Panc1 (cell line): Measurements from ENCODE around the gene RAB15. TPM values are rescaled to one million over a fixed set of nuclear protein-coding genes. Genes with fewer than 3 reads are reported as not detected.
A peak's percentile ranks its signal among the peaks of the same experiment; 100 is the strongest.

Experiments
- ATAC-seq: fragments of 200-7000 bp; cut with Tn5 transposase; 2 replicates; pipeline ENCODE4 v1.9.1; 2020; ENCODE audit warnings: mild to moderate bottlenecking, moderate library complexity
- BruUV-seq: library from RNA; stranded (reverse); fragments of 400-500 nt; replicated peaks from 2 replicates; lab custom pipeline; 2021; lab: Mats Ljungman, UMichigan
- CTCF ChIA-PET: fragments of 300-600 bp; sonication (Branson Sonifier 250); formaldehyde crosslinking; loops from one replicate; lab custom pipeline; 2022; ENCODE audit warnings: antibody characterized with exemption; lab: Charles Lee
- POLR2A ChIA-PET: fragments of 300-600 bp; sonication (Branson Sonifier 250); formaldehyde crosslinking; loops from one replicate; lab custom pipeline; 2022; ENCODE audit warnings: antibody characterized with exemption; lab: Charles Lee
- DNase-seq: peaks from one replicate; pipeline ENCODE4 v3.0.0-alpha.2; 2010; ENCODE audit warnings: low read depth, low spot score
- H3K27ac ChIP-seq: 2 replicates; pipeline ENCODE4 v1.5.1; 2011; ENCODE audit warnings: mild to moderate bottlenecking, low read length, inconsistent platforms
- H3K27me3 ChIP-seq: fragments of 200-500 bp; sonication (Bioruptor generic); 2 replicates; pipeline ENCODE4 v1.6.0; 2014; ENCODE audit warnings: low read length, inconsistent platforms; ENCODE audit not compliant: control insufficient read depth, insufficient read depth
- H3K36me3 ChIP-seq: fragments of 200-500 bp; sonication (Bioruptor generic); 2 replicates; pipeline ENCODE4 v1.5.1; 2014; ENCODE audit warnings: inconsistent platforms, mild to moderate bottlenecking, low read length, moderate library complexity; ENCODE audit not compliant: control insufficient read depth, insufficient read depth
- H3K4me1 ChIP-seq: 2 replicates; pipeline ENCODE4 v1.5.1; 2011; ENCODE audit warnings: inconsistent platforms, mild to moderate bottlenecking, low read length, moderate library complexity; ENCODE audit not compliant: control insufficient read depth, insufficient read depth
- H3K4me3 ChIP-seq, 2 experiments: 2 replicates each; pipeline ENCODE4 v1.5.1; 2011 to 2012; ENCODE audit warnings: low read depth in 2 of 2, low read length in 2 of 2, mild to moderate bottlenecking in 2 of 2, inconsistent platforms in 1 of 2, moderate library complexity in 1 of 2
- H3K9me3 ChIP-seq: fragments of 200-500 bp; sonication (Bioruptor generic); 2 replicates; pipeline ENCODE4 v1.5.1; 2014; ENCODE audit warnings: low read depth, mild to moderate bottlenecking, inconsistent platforms, low read length, moderate library complexity; ENCODE audit not compliant: control insufficient read depth, insufficient read depth
- CTCF ChIP-seq: fragments of 450-650 bp; IDR thresholded peaks from 2 replicates; pipeline ENCODE4 v1.5.1; 2017; ENCODE audit warnings: mild to moderate bottlenecking
- POLR2AphosphoS5 ChIP-seq: IDR thresholded peaks from 2 replicates; pipeline ENCODE4 v1.6.1; 2012; ENCODE audit warnings: mild to moderate bottlenecking, low read depth, low read length, moderate library complexity
- SIN3A ChIP-seq: IDR thresholded peaks from 2 replicates; pipeline ENCODE4 v1.6.1; 2012; ENCODE audit warnings: low read depth, mild to moderate bottlenecking, low read length, moderate library complexity, borderline replicate concordance; ENCODE audit not compliant: insufficient read depth
- TCF7L2 ChIP-seq: IDR thresholded peaks from 2 replicates; pipeline ENCODE4 v1.6.1; 2011; ENCODE audit warnings: mild to moderate bottlenecking, low read depth, low read length, inconsistent platforms
- in situ Hi-C: cut with HindIII; loops from 2 replicates; pipeline ENCODE4 v1.10.0; 2016; ENCODE audit warnings: low sequenced_read_pairs, low pct_unique_long_range_greater_than_20kb
- intact Hi-C: fragments of 100-400 bp; cut with micrococcal nuclease; formaldehyde crosslinking; loops from one replicate; pipeline ENCODE4 v1.10.0; 2022; ENCODE audit not compliant: unreplicated experiment
- total RNA-seq: library from RNA; stranded (reverse); gene quantifications from one replicate; pipeline ENCODE4 v1.2.1, GENCODE V29; 2021; ENCODE audit not compliant: unreplicated experiment
- TF ChIP-seq, protein P1 (sequence below), 2 experiments: IDR thresholded peaks; 2 replicates each; pipeline ENCODE4 v1.6.1; 2011 to 2012; ENCODE audit warnings: low read depth in 2 of 2, control low read depth in 1 of 2, low read length in 1 of 2, mild to moderate bottlenecking in 1 of 2, moderate library complexity in 1 of 2; ENCODE audit not compliant: insufficient read depth in 1 of 2

The RAB15 gene
- total RNA-seq, 1 experiment from 2014 or later: 6.0 TPM

DNA sequence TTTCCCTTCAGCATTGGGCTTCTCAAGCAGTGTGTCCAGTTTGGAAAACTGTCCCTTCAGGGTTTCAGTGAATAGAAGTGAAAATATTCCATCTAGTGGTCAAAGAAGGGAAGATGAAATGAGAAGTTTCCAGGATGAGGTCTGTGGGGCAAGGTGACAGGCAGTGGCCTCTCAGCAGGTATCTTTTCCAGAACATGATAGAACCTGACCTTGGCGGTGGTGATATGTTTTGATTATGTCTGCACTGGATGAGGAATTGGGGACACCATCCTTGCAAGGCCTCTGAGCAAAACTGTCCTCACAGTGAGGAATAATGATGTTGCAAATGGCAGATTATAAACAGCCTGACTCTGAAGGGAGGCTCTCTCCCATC lies 34.3 kb downstream of the RAB15 start:
- H3K27ac ChIP-seq: no peak overlapping the region
- no peaks in the 10 kb centered on the region for H3K4me1 ChIP-seq
- CTCF ChIA-PET: no interaction called here
- H3K9me3 ChIP-seq: no peaks in the 10 kb centered on the region
- no TSS peak for BruUV-seq
- ATAC-seq: no peak
- in situ Hi-C loops (no loop called here), intact Hi-C loops (no loop called here)
- DNase-seq: no peak
- peaks cover 12% of the 10 kb centered on the region; the same call in 1 of the 2 replicates for H3K36me3 ChIP-seq
- no peaks in the 10 kb centered on the region for H3K27me3 ChIP-seq
- peak; percentile 32 for TF ChIP-seq CTCF
- TF ChIP-seq, protein P1, sequence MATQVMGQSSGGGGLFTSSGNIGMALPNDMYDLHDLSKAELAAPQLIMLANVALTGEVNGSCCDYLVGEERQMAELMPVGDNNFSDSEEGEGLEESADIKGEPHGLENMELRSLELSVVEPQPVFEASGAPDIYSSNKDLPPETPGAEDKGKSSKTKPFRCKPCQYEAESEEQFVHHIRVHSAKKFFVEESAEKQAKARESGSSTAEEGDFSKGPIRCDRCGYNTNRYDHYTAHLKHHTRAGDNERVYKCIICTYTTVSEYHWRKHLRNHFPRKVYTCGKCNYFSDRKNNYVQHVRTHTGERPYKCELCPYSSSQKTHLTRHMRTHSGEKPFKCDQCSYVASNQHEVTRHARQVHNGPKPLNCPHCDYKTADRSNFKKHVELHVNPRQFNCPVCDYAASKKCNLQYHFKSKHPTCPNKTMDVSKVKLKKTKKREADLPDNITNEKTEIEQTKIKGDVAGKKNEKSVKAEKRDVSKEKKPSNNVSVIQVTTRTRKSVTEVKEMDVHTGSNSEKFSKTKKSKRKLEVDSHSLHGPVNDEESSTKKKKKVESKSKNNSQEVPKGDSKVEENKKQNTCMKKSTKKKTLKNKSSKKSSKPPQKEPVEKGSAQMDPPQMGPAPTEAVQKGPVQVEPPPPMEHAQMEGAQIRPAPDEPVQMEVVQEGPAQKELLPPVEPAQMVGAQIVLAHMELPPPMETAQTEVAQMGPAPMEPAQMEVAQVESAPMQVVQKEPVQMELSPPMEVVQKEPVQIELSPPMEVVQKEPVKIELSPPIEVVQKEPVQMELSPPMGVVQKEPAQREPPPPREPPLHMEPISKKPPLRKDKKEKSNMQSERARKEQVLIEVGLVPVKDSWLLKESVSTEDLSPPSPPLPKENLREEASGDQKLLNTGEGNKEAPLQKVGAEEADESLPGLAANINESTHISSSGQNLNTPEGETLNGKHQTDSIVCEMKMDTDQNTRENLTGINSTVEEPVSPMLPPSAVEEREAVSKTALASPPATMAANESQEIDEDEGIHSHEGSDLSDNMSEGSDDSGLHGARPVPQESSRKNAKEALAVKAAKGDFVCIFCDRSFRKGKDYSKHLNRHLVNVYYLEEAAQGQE (IDR thresholded peaks at IDR 0.05; ENCODE audit: insufficient read depth in 1 of 2, low read depth in 2 of 2, low read length in 1 of 2): no peak
- TF ChIP-seq SIN3A: no peak
- no peak for TF ChIP-seq POLR2AphosphoS5
- TF ChIP-seq TCF7L2: no peak
- POLR2A ChIA-PET: no interaction called here
- no peak overlapping the region for H3K4me3 ChIP-seq

DNA sequence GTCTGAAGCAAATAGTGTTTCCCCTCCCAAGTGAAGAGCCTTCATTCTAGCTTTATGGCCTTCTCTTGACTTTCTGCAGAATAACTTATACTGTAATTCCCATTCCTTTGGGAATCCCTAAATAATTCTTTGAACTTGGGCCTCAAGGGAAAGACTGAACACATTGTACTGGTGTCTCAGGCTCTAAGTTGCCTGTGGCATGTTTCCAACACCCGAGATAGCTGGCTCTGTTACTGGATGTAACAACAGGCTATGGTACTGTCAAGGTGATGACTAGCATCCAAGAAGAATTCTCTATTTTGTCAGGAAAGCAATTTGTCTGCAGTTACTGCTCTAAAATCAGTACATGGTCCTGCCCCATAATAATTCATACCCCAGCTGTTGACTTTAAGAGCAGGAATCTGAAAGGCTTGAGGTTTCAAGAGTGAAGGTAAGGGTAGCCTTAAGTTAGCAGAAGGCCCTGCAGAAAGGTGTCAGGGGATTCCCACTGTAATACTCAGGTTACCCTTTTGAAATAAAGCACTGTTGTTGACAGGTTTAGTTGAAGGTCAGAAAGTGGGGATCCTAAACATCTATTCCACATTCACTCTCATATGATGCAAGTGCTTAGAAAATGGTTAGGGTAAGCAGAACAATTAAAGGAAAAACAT lies 34.8 kb downstream of the RAB15 start:
- POLR2A ChIA-PET: no interaction called here
- Histone ChIP-seq H3K36me3 (peaks cover 17% of the 10 kb centered on the region), H3K27me3 (no peaks in the 10 kb centered on the region), H3K4me1 (no peaks in the 10 kb centered on the region), H3K9me3 (no peaks in the 10 kb centered on the region), H3K4me3 (no peak overlapping the region), H3K27ac (no peak overlapping the region)
- DNase-seq: no peak
- intact Hi-C loops (no loop called here), in situ Hi-C loops (no loop called here)
- no peak for ATAC-seq
- CTCF ChIA-PET: no interaction called here
- TF ChIP-seq, protein P1 (IDR thresholded peaks at IDR 0.05; ENCODE audit: insufficient read depth in 1 of 2, low read depth in 2 of 2, low read length in 1 of 2): no peak
- TF ChIP-seq TCF7L2 (no peak), CTCF (no peak), POLR2AphosphoS5 (no peak), SIN3A (no peak)
- BruUV-seq: no TSS peak
